UCSD-AML1 (cell line): ENCODE measurements around the gene HTT-AS.
A peak's percentile ranks its signal among the peaks of the same experiment; 100 is the strongest.

Source experiments
- DNase-seq: peaks from one replicate; lab custom pipeline; 2025; ENCODE audit not compliant: unreplicated experiment; lab: John Stamatoyannopoulos, UW

Gene HTT-AS

GRCh38 chr4:3091464-3091863 lies 17.1 kb upstream of the HTT-AS start:
- no peak for DNase-seq

GRCh38 chr4:3087115-3087797 lies 12.9 kb upstream of the HTT-AS start:
- no peak for DNase-seq

- DNase-seq: no peak
Measured at GRCh38 chr4:3085948-3086670, 11.8 kb upstream of the HTT-AS start.

- no peak for DNase-seq
Measured at GRCh38 chr4:3083732-3084131, 9.4 kb upstream of the HTT-AS start.

- no peak for DNase-seq
Measured at GRCh38 chr4:3082925-3083515, 8.7 kb upstream of the HTT-AS start.

- DNase-seq: peak; percentile 81
Measured at GRCh38 chr4:3079694-3080123, 5.4 kb upstream of the HTT-AS start.

GRCh38 chr4:3077796-3078195 lies 3.5 kb upstream of the HTT-AS start:
- DNase-seq: no peak

GRCh38 chr4:3075652-3075981 lies 1.3 kb upstream of the HTT-AS start:
- DNase-seq: no peak

- peak; percentile 72 for DNase-seq
Measured at GRCh38 chr4:3074846-3075651, 711 bp upstream of the HTT-AS start.

GRCh38 chr4:3073158-3074077 lies 920 bp downstream of the HTT-AS start:
- no peak for DNase-seq

- no peak for DNase-seq
Measured at GRCh38 chr4:3071811-3072210, 2.5 kb downstream of the HTT-AS start.

GRCh38 chr4:3070709-3071500 lies 3.4 kb downstream of the HTT-AS start:
- no peak for DNase-seq

- no peak for DNase-seq
Measured at GRCh38 chr4:3069661-3070199, 4.6 kb downstream of the HTT-AS start.

GRCh38 chr4:3067473-3068001 lies 6.8 kb downstream of the HTT-AS start:
- no peak for DNase-seq

GRCh38 chr4:3066836-3067400 lies 7.4 kb downstream of the HTT-AS start:
- DNase-seq: no peak

GRCh38 chr4:3065551-3065950 lies 8.8 kb downstream of the HTT-AS start:
- DNase-seq: no peak

- peak; percentile 35 for DNase-seq
Measured at GRCh38 chr4:3062471-3062870, 11.9 kb downstream of the HTT-AS start.

- DNase-seq: no peak
Measured at GRCh38 chr4:3060946-3061345, 13.4 kb downstream of the HTT-AS start.

GRCh38 chr4:3059943-3060342 lies 14.4 kb downstream of the HTT-AS start:
- no peak for DNase-seq
